ENCODE data around the gene SERPINB11.
"Not testable (repeated sequence)": the region's sequence is repeated elsewhere in the genome, so short reads cannot be mapped to it uniquely, and the experiment has no call there.

DNA sequence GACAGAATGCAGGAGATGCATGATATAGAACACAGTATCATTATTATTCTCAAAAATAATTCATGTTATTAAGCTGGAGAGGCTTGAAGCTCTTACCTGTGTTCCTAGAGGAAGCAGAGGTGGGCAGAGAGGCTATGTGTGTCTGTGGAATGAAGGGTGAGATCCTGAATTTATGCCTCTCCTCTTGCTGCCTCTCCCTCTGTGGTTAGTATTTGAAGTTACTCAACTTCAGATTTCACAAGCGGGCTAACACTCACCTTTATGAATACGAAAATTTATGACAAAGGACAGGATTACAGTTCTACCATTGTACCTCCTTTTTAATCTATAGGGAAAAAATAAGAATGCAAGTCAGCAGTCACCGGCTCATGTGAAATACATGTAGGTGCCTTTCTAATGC is 41.0 kb upstream of the SERPINB11 start, which contains the start of gene SERPINB3:
- TF ChIP-seq POLR2AphosphoS5 (IDR thresholded peaks at IDR 0.05): not testable (repeated sequence)
- TF ChIP-seq, protein P1, sequence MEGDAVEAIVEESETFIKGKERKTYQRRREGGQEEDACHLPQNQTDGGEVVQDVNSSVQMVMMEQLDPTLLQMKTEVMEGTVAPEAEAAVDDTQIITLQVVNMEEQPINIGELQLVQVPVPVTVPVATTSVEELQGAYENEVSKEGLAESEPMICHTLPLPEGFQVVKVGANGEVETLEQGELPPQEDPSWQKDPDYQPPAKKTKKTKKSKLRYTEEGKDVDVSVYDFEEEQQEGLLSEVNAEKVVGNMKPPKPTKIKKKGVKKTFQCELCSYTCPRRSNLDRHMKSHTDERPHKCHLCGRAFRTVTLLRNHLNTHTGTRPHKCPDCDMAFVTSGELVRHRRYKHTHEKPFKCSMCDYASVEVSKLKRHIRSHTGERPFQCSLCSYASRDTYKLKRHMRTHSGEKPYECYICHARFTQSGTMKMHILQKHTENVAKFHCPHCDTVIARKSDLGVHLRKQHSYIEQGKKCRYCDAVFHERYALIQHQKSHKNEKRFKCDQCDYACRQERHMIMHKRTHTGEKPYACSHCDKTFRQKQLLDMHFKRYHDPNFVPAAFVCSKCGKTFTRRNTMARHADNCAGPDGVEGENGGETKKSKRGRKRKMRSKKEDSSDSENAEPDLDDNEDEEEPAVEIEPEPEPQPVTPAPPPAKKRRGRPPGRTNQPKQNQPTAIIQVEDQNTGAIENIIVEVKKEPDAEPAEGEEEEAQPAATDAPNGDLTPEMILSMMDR (IDR thresholded peaks at IDR 0.05): not testable (repeated sequence)
